ENCODE measurements around the gene GRB10. TPM values are rescaled to one million over a fixed set of nuclear protein-coding genes. Genes with fewer than 3 reads are reported as not detected.

The GRB10 gene
- total RNA-seq, 4 donors from 2014 or later: 28.5 to 58.0 (median 53.0) TPM

- TF ChIP-seq EP300 (IDR thresholded peaks at IDR 0.05) (no peak), CTCF (IDR thresholded peaks at IDR 0.05) (no peak), POLR2AphosphoS5 (IDR thresholded peaks at IDR 0.05) (no peak), POLR2A (IDR thresholded peaks at IDR 0.05) (no peak)
- ATAC-seq: no peak
- 75 to 84% methylated on average over 11 to 12 of the region's 21 CpGs for WGBS, 2 donors (ENCODE audit: low coverage in 1 of 2)
- no peaks in the 10 kb centered on the region for H3K9me3 ChIP-seq
- H3K27ac ChIP-seq: no peak overlapping the region
- H3K4me1 ChIP-seq: no peaks in the 10 kb centered on the region
- H3K27me3 ChIP-seq: no peaks in the 10 kb centered on the region
- peaks cover 0 to 42% of the 10 kb centered on the region in 2 donors for H3K36me3 ChIP-seq
- H3K4me3 ChIP-seq: no peak overlapping the region
These were observed 190.9 kb downstream of the GRB10 start for GRCh38 chr7:50591480-50592438.

DNA sequence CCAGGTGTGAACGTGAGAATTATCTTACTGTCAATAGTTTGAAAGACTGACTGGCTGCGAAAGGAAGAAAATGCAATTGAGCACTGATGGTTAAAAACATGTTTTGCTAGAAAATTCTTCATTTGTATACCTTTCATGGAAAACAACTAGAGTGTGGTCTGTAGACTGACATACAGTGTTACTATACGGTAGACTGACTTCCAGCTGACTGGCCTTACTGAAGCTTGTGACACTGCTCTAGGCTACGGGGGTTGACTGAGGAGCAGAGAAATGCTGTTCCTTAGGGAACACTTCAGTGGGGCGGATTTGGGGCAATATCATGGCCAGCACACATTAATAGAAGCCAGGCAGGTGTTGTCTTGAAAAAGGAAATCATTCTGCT is 191.6 kb downstream of the GRB10 start:
- Histone ChIP-seq H3K27me3 (no peaks in the 10 kb centered on the region), H3K9me3 (no peaks in the 10 kb centered on the region), H3K27ac (no peak overlapping the region), H3K4me3 (no peak overlapping the region), H3K4me1 (no peaks in the 10 kb centered on the region), H3K36me3 (peaks cover 0 to 42% of the 10 kb centered on the region in 2 donors)
- no peak for TF ChIP-seq CTCF (IDR thresholded peaks at IDR 0.05)
- TF ChIP-seq POLR2A (IDR thresholded peaks at IDR 0.05): no peak
- TF ChIP-seq POLR2AphosphoS5 (IDR thresholded peaks at IDR 0.05): no peak
- TF ChIP-seq EP300 (IDR thresholded peaks at IDR 0.05): no peak
- ATAC-seq: no peak
- WGBS, 2 donors (ENCODE audit: low coverage in 1 of 2): 84 to 93% methylated on average over 2 to 5 of the region's 5 CpGs

GRCh38 chr7:50590535-50590934 is 192.2 kb downstream of the GRB10 start:
- no peaks in the 10 kb centered on the region for H3K9me3 ChIP-seq
- no peaks in the 10 kb centered on the region for H3K27me3 ChIP-seq
- H3K4me3 ChIP-seq: no peak overlapping the region
- H3K36me3 ChIP-seq: peaks cover 0 to 42% of the 10 kb centered on the region in 2 donors
- H3K4me1 ChIP-seq: no peaks in the 10 kb centered on the region
- no peak for ATAC-seq
- TF ChIP-seq POLR2A (IDR thresholded peaks at IDR 0.05) (no peak), CTCF (IDR thresholded peaks at IDR 0.05) (no peak), EP300 (IDR thresholded peaks at IDR 0.05) (no peak), POLR2AphosphoS5 (IDR thresholded peaks at IDR 0.05) (no peak)
- no peak overlapping the region for H3K27ac ChIP-seq
- 89 to 100% methylated on average over 1 to 12 of the region's 13 CpGs for WGBS, 2 donors (ENCODE audit: low coverage in 1 of 2)

DNA sequence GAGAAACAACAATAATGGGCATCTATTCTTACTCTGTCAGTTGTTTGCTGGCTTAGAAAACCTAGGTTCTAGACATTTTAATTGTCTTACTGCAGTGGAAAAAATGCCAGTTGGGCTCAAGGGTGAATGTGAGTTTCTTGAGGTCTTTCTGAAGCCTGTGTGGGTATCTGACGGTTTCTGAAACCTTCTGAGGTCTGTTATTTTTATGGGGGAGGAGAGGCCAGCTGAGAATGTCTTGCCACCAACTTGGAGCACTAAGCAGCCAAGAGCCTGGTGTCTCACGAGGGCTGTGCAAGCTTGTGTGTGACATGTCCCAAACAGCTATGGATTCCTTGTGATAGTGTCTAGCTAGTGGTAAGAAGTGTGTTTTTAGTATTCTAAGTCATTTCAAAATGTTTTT is 193.3 kb downstream of the GRB10 start:
- TF ChIP-seq POLR2A (IDR thresholded peaks at IDR 0.05) (no peak), CTCF (IDR thresholded peaks at IDR 0.05) (no peak), POLR2AphosphoS5 (IDR thresholded peaks at IDR 0.05) (no peak)
- Histone ChIP-seq H3K27ac (no peak overlapping the region), H3K4me3 (no peak overlapping the region), H3K9me3 (peaks cover 0 to 2% (median 0%) of the 10 kb centered on the region in 3 donors), H3K27me3 (peaks cover 8% of the 10 kb centered on the region), H3K36me3 (peaks cover 0 to 34% of the 10 kb centered on the region in 2 donors), H3K4me1 (no peaks in the 10 kb centered on the region)
- WGBS, 2 donors (ENCODE audit: low coverage in 1 of 2): 67 to 89% methylated on average over 1 to 2 of the region's 2 CpGs
- no peak for ATAC-seq

DNA sequence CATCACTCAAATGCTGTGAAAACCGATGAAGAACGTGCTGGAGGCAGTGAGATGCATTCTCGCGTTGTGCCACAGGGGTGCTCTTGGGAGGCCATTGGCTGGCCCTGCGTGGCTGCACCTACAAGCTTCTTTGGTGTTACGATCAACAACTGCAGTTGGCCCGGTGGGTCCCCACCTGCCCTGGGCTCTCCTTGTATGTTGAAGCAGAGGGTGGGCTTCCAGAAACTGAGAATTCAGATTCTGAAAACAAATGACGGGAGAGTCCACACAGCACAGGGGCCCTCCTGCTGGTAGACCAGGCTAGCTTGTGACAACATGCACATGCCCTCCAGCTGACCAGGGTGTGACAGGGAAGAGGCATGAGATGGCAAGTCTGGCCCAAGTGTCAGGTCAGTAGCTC is 193.8 kb downstream of the GRB10 start:
- H3K36me3 ChIP-seq: peaks cover 0 to 30% of the 10 kb centered on the region in 2 donors
- TF ChIP-seq POLR2A (IDR thresholded peaks at IDR 0.05) (no peak), CTCF (IDR thresholded peaks at IDR 0.05) (peak in 1 of 4 experiments; percentile 8)
- H3K27ac ChIP-seq: no peak overlapping the region
- H3K4me1 ChIP-seq: no peaks in the 10 kb centered on the region
- ATAC-seq: no peak
- no peak overlapping the region for H3K4me3 ChIP-seq
- peaks cover 0 to 6% (median 0%) of the 10 kb centered on the region in 3 donors for H3K9me3 ChIP-seq
- H3K27me3 ChIP-seq: peaks cover 12% of the 10 kb centered on the region
- 74 to 82% methylated on average over 5 to 7 of the region's 8 CpGs for WGBS, 2 donors (ENCODE audit: low coverage in 1 of 2)

Data from gastroesophageal sphincter (tissue), 4 donors.